Inflammatory macrophage treated with lipopolysaccharide for 4 hours (primary cell): Measurements from ENCODE around the gene CHST9.
"Not testable (repeated sequence)": the region's sequence is repeated elsewhere in the genome, so short reads cannot be mapped to it uniquely, and the experiment has no call there.

Experiments
- DNase-seq: peaks from one replicate; pipeline ENCODE4 v3.0.0-alpha.2; 2020

Gene CHST9

GRCh38 chr18:26993568-26993967 is 191.5 kb downstream of the CHST9 start:
- no peak for DNase-seq

GRCh38 chr18:26992926-26993325 is 192.2 kb downstream of the CHST9 start:
- no peak for DNase-seq

- no peak for DNase-seq
Measured at GRCh38 chr18:26989842-26990241, 195.3 kb downstream of the CHST9 start.

- no peak for DNase-seq
Measured at GRCh38 chr18:26981360-26982082, 203.6 kb downstream of the CHST9 start.

GRCh38 chr18:26978812-26979341 is 206.2 kb downstream of the CHST9 start:
- DNase-seq: no peak

GRCh38 chr18:26977781-26978180 is 207.3 kb downstream of the CHST9 start:
- no peak for DNase-seq

GRCh38 chr18:26976206-26976605 is 208.9 kb downstream of the CHST9 start:
- DNase-seq: no peak

- not testable (repeated sequence) for DNase-seq
Measured at GRCh38 chr18:26972549-26972948, 212.6 kb downstream of the CHST9 start.

- DNase-seq: no peak
Measured at GRCh38 chr18:26971409-26971808, 213.7 kb downstream of the CHST9 start.

GRCh38 chr18:26970637-26971036 is 214.5 kb downstream of the CHST9 start:
- DNase-seq: no peak

- no peak for DNase-seq
Measured at GRCh38 chr18:26965206-26965605, 219.9 kb downstream of the CHST9 start.

GRCh38 chr18:26963292-26963691 is 221.8 kb downstream of the CHST9 start:
- DNase-seq: no peak

GRCh38 chr18:26961839-26962238 is 223.3 kb downstream of the CHST9 start:
- no peak for DNase-seq

GRCh38 chr18:26960911-26961310 is 224.2 kb downstream of the CHST9 start:
- no peak for DNase-seq

- DNase-seq: no peak
Measured at GRCh38 chr18:26956863-26957262, 228.2 kb downstream of the CHST9 start.

- no peak for DNase-seq
Measured at GRCh38 chr18:26948703-26949102, 236.4 kb downstream of the CHST9 start.

- DNase-seq: no peak
Measured at GRCh38 chr18:26943906-26944305, 241.2 kb downstream of the CHST9 start.

- DNase-seq: no peak
Measured at GRCh38 chr18:26941584-26941983, 243.5 kb downstream of the CHST9 start.

GRCh38 chr18:26940744-26941398 is 244.2 kb downstream of the CHST9 start:
- DNase-seq: no peak

GRCh38 chr18:26931659-26932058 is 253.4 kb downstream of the CHST9 start:
- no peak for DNase-seq

- DNase-seq: no peak
Measured at GRCh38 chr18:26930630-26931029, 254.5 kb downstream of the CHST9 start.

GRCh38 chr18:26928670-26929313 is 256.3 kb downstream of the CHST9 start:
- DNase-seq: no peak

- DNase-seq: not testable (repeated sequence)
Measured at GRCh38 chr18:26927822-26928221, 257.3 kb downstream of the CHST9 start.
